GM18868 (cell line): Measurements from ENCODE around the gene DLGAP3.

Experiments used
- ATAC-seq: cut with Tn5 transposase; IDR thresholded peaks from one replicate; pipeline ENCODE4 v1.9.1; 2021; ENCODE audit warnings: mild to moderate bottlenecking, moderate library complexity; ENCODE audit not compliant: unreplicated experiment

DLGAP3 gene

DNA sequence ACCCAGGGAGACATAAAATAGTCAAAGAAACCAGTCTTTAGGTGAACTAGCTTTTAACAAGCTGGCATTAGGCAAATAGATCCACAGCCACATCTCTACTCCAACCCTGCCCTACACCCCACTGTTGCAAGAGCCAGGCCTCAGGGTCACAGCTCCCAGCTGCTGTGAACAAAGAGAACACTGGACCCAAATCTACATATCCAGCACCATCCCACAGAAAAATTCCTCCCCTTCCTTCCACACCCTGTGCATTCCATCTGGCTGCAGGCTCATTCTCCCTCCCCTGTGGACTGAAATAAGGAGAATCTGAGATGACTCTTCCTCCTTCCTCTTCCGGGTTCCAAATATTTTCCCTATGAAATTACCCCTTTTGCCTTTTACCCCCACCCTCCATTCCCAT, 23.2 kb downstream of the DLGAP3 start:
- ATAC-seq, result no peak

DNA sequence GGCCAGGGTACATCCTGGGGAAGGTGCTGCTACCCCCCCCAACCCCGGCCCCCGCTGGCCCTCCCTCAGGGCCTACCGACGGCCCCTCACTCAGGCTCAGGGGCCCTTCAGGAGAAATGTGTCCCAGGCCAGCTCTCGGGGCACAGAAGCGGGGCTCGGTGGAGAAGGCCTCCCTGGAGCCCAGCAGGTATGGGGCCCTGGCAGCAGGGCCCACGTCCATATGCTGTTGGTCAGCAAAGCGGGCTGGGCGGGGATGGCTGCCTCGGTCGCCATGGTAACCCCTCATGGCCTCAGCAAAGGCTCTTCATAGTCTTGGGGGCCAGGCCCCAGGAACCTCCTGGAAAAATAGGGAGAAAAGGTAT, 24.4 kb downstream of the DLGAP3 start:
- no peak for ATAC-seq

DNA sequence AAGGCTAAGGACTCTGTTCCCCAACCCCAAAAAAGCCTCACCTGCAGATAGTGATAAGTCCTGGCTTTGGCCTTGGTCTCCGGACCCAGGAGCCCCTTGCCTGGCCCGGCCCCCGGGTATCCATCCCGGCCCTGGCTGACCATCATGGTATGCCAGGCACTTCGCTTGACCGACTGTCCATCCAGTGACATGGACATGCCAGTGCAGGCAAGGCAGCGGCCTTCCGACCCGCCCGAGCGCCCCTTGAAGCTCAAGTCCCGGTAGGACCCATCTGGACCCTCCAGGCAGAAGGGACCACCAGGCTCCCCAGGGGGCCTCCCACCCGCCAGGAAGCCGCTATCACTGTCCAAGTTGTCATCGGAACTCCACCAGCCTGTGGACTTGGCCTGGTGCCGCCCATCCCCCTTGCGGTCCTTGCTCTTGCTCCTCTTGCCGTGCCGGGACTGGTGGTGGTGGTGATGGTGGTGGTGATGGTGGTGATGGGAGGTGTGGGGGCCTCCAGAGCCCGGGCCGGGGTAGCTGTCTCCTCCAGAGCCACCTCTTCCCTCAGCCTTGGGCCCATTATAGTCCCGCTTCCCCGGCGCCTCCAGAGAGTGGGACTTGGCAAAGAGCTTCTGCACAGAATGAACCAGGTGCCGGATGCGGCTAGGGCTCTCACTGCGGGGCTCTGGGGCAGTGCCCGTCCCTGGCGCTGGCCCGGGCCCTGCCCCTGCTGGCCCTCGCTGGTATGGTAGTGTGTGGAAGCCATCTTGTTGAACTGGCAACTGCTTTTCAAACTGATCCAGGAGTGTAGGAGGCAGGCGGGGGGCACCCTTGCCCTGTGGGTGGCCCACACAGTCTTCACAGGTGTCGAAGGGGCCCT, 25.0 kb downstream of the DLGAP3 start:
- no peak for ATAC-seq

DNA sequence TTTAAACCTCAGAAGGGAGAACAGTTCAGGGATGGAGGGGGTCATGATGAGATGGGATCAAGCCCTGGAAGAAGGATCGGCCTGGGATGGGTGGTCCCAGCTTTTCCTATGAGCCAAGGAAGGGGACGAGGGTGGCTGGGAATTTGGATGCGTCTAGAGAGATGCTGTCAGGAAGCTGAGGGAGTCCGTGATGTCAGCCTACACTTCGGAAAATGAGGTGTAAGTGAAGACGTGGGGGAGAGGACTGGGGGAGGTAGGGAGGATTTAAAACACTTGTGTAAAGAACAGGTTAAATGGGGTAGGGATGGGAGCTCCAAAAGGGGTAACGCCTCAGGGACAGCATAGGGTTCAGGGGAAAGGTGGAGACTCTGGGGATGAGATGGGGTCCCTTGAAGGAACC, 27.5 kb downstream of the DLGAP3 start:
- no peak for ATAC-seq

DNA sequence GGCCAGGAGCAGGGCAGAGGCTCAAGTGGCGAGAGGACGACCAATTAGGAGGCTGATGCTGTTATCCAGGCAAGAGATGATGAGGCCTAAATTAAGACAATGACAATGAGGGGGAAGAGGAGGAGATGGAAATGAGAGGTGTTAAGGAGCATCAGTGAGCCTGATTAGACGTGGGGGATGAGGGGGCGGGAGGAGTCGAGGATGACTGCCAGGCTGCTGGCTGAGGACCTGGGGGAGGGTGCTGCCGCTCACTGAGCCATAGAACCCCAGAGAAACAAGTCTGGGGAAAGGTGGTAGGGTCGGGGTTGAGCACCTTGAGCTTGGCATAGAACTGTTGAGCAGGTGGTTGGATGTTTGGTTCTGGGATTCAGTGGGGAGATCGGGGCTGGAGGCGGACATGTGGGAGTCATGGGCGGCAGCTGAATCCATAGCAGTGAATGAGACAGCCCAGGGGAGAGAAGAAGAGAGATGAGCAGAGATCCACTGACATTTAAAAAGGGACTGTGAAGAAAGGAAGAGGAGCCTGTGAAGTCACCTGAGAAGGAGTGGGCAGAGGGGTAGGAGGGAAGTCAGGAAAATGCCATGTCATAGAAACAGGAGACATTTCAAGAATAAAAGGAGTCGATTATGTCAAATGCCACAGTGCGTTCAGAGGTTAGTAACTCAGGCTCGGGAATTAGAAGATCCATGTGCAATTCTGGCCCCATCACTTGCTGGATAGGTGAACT, 28.5 kb downstream of the DLGAP3 start:
- no peak for ATAC-seq

DNA sequence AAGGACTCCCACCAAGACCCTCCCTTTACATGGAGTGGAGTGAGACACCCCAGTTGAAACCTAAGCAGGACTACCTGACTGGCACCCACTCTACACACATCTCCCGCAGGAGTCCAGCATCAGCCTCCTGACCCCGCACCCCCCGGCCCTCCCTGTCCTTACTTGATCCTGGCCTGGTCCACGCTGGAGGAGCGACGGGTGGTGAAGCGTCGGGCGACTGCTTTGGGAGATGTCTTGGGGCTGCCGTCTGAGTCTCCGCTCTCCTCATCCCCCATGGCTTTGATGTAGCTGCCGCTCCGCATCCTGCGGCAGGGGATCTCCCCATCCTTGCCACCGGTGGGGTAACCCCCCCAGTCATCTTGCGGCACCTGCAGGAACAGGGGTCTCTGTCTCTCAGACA, 29.5 kb downstream of the DLGAP3 start:
- no peak for ATAC-seq

DNA sequence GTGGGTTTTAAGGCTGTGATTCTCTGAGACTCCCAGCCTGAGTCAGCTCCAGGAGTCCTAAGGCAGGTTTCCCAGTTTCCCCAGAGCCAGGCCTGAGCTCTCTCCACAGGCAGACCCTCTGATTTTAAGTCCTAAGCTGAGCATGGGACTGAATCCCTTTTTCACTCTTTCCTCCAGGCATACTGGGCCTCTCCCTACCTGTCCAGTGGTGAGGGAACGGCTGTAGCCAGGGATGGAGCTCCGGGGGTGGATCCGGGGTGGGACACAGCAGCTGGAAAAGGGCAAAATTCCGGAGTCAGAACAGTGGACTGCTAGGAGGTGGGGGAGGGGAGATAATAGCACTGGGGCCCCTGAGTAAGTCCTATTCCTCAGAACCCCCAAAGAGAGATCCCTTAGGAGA, 30.0 kb downstream of the DLGAP3 start:
- ATAC-seq, result no peak

DNA sequence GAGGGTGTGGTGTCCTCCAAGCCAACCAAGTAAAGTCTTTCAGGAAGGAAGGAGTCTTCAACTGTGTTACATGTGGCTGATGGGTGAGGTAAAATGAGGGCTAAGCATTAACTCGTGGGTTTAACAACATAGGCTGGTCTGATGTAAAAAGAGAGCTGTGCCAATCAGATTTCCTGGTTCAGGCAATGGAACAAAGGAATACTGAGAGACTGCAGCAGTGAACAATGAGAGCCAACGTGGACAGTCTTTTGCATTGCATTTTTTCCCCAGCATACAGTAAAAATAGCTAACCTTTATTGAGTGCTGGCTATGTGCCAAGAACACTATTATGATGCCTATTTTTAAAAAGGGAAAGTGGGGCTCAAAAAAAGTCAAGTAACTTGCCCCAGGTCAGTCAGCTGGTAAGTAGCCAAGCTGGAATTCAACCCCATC, 31.1 kb downstream of the DLGAP3 start:
- ATAC-seq, result no peak

DNA sequence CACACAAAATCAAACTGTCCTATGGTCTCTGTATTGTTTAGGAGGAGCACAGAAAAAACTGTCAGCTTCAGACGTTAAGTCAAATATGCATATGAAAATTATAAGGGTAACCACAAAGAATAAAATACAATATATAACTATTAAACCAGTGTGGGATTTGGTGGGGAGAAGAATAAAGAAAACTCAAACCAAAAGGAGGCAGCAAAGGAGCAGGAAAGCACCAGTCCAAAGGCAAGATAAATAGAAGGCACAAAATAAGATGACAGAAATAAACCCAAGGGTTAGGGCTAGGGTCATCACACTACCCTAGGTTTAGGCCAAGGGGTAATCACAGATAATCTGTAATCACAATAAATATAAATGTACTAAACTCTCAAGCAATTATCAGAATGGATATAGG, 32.8 kb downstream of the DLGAP3 start:
- no peak for ATAC-seq

DNA sequence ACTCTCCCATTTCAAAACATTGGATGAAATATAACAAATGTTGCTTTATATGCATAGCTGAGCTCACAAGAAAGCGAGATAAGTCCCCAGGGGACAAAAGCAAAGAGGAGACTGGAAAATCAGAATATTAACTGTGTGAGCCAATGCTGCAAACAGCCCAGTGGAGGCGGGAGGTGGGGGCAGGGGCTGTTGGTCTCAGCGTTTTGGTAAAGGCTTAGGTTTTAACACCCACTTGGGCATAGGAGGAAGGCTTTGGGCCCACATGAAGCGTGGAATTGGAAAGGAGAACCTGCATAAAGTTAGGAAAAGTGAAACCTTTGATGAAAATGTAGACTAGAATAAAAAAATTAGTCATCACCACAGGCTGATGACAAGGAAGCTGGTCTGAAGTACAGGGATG, 39.7 kb downstream of the DLGAP3 start:
- no peak for ATAC-seq

DNA sequence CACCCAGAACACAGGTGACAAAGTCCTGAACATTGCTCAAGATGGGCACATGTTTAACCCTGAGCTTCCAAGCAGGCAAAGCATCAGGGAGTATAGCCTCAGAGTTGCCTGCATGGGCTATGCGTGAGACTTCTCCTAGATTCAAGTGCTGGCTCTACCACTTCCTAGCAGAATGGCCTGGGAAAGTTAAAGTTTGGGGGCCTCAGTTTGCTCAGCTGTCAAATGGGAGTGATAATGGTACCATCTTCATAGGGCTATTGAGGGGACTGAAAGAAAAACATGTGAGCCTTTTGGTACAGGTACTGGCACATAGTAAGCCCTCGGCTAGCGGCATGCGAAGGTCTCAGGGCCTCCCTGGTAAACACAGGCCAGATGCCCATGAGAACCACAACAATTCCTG, 41.9 kb downstream of the DLGAP3 start:
- no peak for ATAC-seq

DNA sequence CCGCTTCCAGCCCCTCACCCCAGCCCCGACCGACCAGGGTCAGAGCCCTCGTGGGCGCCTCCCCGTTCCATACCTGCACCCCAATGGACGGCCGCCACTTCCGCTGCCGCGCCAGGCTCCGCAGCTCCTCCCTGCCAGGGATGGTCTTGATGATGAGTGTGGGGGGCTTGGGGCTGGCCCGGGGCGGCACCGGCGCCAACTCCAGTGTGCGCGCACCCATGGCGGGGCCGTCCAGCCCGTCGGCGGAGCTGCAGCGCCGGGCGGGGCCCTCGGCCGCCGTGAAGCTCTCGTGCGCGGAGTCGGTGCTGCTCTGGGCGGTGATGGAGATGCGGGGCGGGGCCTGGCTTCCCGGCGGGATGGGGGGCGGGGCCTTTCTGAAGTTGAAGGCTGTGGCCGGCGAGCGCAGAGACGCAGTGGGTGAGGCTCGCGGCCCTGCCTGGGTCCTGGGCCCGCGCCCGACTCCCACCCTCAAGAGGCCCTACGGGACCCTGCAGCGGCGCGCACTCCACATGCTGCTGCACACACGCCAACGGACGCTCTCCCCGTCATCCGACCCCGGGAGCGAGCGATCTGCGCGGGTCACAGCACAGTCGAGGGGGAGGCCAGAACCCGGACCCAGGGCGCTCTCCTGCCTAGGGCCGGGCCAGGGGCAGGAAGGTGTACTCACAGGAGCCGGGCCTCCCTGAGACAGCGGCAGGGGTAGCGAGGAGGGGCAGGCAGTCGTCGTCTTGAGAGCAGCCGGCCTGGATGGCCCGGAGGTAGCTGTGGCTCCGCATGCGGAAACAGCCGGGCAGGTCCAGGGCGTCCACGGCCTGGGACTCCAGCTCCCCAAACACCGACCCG, 43.8 kb downstream of the DLGAP3 start:
- ATAC-seq, result no peak

DNA sequence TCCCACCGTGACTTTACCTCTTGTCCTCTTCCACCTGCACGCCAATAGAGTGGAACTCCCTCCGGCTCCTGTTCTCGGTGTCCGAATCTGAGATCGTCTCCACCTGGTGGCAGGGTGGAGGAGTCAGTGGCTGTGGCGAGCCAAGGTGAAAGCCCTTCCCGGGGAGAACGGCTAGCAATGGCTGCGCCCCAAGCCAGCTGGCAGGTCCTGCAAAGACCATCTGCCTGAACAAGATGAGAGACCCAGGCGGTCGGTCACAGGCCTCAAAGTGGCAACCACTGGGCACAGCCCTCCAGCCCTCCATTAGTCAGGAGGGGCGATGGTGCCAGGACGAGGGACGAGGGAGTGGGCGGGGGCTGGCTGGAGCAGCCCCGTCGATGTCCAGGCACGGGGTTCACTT, 44.5 kb downstream of the DLGAP3 start:
- ATAC-seq, result no peak

DNA sequence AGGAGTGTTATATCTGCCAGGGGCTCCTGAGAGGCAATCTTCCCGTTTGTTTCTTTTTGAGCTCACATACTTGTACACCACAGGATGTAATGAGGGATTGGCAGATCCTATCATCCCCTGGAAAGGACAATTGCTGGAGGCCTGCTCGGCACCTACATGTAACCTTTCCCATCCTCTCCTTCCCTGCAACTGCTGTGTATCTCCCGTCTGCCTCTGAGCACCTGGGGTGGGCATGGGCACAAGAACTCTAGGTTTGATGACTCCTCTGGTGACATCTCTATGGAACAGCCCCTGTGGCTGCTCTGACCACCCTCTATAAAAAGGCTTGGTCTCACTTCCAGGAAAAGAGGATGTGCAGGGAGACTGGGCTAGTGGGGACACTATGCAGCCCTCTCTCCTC, 44.9 kb downstream of the DLGAP3 start:
- ATAC-seq, result no peak

DNA sequence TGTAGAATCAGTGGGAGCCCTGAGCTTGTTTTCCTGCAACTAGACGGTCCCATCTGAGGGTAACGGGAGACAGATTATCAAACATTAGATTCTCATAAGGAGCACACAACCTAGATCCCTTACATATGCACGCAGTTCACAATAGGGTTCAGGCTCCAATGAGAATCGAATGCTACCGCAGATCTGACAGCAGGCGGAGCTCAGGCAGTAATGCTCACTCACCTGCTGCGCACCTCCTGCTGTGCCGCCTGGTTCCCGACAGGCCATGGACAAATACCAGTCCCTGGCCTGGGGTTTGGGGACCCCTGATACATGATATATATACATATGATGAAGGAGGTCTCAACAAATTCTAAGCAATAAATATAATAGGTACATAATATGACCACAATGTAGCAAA, 50.2 kb downstream of the DLGAP3 start:
- ATAC-seq, result no peak

DNA sequence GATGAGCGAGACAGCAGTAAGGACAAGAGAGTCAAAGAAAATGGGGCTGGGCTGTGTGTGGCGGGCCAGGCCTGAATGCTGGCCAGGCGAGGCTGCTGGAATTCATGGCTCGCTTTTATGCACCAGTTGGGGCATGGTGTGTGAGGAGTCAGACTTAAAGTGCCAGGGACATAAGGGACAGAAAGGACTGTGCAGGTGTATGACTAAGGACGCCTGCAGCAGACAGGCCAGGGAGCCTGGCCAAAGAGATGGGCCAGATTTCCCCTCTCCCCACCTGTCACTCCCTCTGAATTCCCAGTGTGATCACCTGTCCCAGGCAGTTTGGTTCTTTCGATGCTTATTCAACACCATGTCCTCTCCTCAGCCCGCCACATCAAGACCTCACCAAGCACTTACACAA, 53.0 kb downstream of the DLGAP3 start:
- no peak for ATAC-seq

DNA sequence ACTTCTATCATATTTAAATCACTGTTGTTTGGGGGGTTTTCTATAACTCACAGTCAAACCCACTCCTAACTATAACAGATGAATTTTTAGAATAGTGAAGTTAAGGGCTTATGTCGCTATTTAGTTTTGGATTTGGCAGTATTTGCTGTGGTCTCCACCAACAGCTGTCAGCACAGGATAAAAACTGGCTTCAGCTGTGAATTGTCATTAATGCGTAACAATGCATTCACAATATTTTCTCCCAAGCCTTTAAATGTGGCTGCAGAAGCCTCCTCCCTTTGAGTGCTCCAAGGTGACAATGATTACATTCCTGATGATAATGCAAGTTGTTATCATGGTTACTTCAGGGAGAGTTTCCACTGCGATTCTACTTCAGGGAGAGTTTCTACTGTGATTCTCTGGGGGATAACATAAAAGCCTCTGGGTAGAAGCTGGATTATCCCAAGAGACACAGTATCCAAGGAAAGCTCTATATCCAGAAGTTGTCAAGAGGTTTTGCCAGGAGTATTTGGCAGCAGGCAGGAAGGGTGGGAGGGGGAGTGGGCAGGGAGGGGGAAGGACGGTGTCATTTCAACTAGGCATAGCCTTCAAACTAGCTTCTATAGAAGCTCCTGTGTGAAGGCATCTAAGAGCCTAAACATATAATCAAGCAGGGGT, 55.0 kb downstream of the DLGAP3 start:
- no peak for ATAC-seq

DNA sequence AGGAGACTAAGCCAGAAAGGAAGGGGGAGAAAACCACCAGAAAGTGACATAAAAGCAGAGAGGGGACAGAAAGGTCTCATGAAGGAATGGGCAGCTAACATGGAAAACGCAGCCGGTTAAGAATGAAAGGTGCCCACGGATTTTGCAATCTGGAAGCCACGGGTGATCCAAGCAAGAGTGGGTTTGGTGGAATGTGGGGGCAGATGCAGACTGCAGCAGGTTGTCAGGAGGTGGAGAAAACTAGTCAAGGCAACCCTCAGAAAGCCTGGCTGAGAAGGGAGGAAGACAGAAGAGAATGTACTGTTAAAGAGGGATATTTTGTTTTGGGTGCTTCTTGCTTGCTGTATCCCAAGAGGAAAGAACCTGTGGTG, 57.3 kb downstream of the DLGAP3 start:
- ATAC-seq, result no peak

DNA sequence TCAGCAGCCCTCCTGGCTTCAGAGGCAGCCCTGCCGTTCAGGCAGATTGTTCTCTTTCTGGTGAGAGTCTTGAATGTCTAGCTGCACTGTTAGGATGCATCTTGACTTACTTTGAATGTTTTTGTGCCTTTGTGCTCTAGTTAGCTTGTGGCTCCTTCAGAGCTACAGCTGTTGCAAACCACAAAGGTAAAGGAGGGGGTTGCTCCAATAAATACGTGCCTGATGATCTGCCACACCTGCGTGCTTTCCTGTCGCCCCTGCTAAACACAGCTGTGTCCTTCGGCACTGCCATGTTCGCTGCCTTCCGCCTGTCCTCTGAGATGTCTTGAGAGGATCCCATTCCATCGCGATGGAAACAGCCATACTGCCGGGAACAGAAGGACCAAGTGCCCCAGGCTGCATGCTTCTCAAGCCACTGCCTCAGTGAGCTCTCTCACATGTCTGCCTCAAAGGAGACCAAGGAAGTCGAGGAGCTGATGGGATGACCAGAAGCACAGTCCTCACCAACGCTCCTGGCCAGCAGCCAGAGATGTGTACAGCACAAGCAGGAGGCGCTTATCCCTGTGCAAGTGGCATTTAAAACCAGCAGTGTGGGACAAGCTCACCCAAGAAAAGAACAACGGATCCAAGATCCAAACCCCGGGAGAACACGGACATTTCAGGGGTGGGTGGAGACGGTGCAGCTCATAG, 57.9 kb downstream of the DLGAP3 start:
- no peak for ATAC-seq

DNA sequence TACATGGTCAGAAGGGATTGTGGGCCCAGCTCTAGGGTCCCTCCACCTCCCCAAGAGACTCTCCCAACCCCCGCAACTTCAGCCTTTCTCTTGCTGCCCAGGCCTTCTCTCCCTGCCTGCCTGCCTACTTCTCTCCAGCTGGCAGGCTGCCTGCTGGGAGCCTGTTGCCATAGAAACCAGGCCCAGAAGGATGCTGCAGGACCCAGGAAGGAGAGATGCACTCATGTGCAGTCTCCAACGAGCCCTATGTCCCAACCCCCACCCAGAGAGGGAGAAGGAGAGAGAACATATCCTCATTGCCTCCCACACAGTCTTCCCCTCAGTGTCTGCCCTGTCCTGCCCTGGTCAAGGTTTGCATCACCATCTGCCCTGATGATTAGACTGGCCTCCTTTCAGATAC, 59.1 kb downstream of the DLGAP3 start:
- ATAC-seq, result no peak

DNA sequence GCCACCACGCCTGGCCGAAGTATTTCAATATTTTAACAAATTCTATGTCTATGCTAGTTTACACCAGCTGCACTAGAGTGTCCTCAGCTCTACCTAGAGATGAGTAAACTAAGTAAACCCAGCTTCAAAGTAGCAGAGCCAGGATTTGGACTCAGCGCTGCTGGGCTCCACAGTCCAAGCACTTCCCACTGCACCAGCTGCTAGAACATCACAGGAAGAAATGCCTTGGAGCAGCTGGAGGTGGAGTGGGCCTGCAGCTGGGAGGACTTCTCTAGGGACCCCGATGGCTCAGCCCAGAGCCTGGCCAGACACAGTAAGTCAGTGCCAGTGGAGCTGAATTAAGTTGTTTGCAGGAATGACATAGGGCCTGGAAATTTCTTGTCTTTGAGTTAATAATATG, 59.7 kb downstream of the DLGAP3 start:
- ATAC-seq, result no peak
